WTC11 (cell line): Measurements from ENCODE around the gene SLAMF1. TPM values are rescaled to one million over a fixed set of nuclear protein-coding genes. Genes with fewer than 3 reads are reported as not detected.
A peak's percentile ranks its signal among the peaks of the same experiment; 100 is the strongest.

Experiments
- ATAC-seq: fragments of 200-7000 bp; cut with Tn5 transposase; 2 replicates; pipeline ENCODE4 v1.10.0; 2021; ENCODE audit warnings: mild to moderate bottlenecking, moderate library complexity
- CTCF ChIA-PET: fragments of 300-600 bp; sonication (Branson Sonifier 250); formaldehyde crosslinking; loops from one replicate; lab custom pipeline; 2021; ENCODE audit warnings: antibody characterized with exemption; lab: Charles Lee
- POLR2A ChIA-PET: fragments of 350-600 bp; sonication (Branson Sonifier 250); formaldehyde crosslinking; loops from one replicate; lab custom pipeline; 2021; ENCODE audit warnings: antibody characterized with exemption; lab: Charles Lee
- DNase-seq: peaks from one replicate; pipeline ENCODE4 v3.0.0; 2021; ENCODE audit warnings: low spot score
- H3K27ac Mint-ChIP-seq: 2 replicates; pipeline ENCODE4 v1.8.0; 2021; ENCODE audit warnings: mixed read lengths
- H3K27me3 Mint-ChIP-seq: 2 replicates; pipeline ENCODE4 v1.8.0; 2021; ENCODE audit warnings: low read depth, mild to moderate bottlenecking, moderate library complexity, mixed read lengths
- H3K36me3 Mint-ChIP-seq: 2 replicates; pipeline ENCODE4 v1.8.0; 2021; ENCODE audit warnings: mixed read lengths
- H3K4me1 Mint-ChIP-seq: 2 replicates; pipeline ENCODE4 v1.8.0; 2022; ENCODE audit warnings: mixed read lengths
- H3K4me3 Mint-ChIP-seq: 2 replicates; pipeline ENCODE4 v1.8.0; 2021; ENCODE audit warnings: mild to moderate bottlenecking, moderate library complexity, mixed read lengths
- H3K9me3 Mint-ChIP-seq: 2 replicates; pipeline ENCODE4 v1.8.0; 2021; ENCODE audit warnings: mixed read lengths
- ATF6 ChIP-seq: sonication (generic); formaldehyde crosslinking; IDR thresholded peaks from 2 replicates; pipeline ENCODE4 v1.8.1; 2023; ENCODE audit warnings: mild to moderate bottlenecking, missing genetic modification reagents
- CREM ChIP-seq: sonication (generic); formaldehyde crosslinking; IDR thresholded peaks from 2 replicates; pipeline ENCODE4 v1.8.1; 2022; ENCODE audit warnings: mild to moderate bottlenecking, missing genetic modification reagents, moderate library complexity
- E2F5 ChIP-seq: sonication (generic); formaldehyde crosslinking; IDR thresholded peaks from 2 replicates; pipeline ENCODE4 v1.8.1; 2022; ENCODE audit warnings: mild to moderate bottlenecking, moderate library complexity, missing genetic modification reagents
- FOXK1 ChIP-seq: sonication (generic); formaldehyde crosslinking; IDR thresholded peaks from 2 replicates; pipeline ENCODE4 v1.8.0; 2022; ENCODE audit warnings: mild to moderate bottlenecking, moderate library complexity, missing genetic modification reagents
- KAT7 ChIP-seq: sonication (generic); formaldehyde crosslinking; IDR thresholded peaks from 2 replicates; pipeline ENCODE4 v1.8.1; 2023; ENCODE audit warnings: missing genetic modification reagents, mild to moderate bottlenecking, borderline replicate concordance
- MLX ChIP-seq: sonication (generic); formaldehyde crosslinking; IDR thresholded peaks from 2 replicates; pipeline ENCODE4 v1.8.1; 2023; ENCODE audit warnings: mild to moderate bottlenecking, missing genetic modification reagents, moderate library complexity
- MYBL2 ChIP-seq: sonication (generic); formaldehyde crosslinking; IDR thresholded peaks from 2 replicates; pipeline ENCODE4 v1.8.1; 2023; ENCODE audit warnings: mild to moderate bottlenecking, moderate library complexity, missing genetic modification reagents
- NR1H2 ChIP-seq: sonication (generic); formaldehyde crosslinking; IDR thresholded peaks from 2 replicates; pipeline ENCODE4 v1.9.0; 2021; ENCODE audit warnings: mild to moderate bottlenecking, moderate library complexity, missing genetic modification reagents
- NR2C2 ChIP-seq: sonication (generic); formaldehyde crosslinking; IDR thresholded peaks from 2 replicates; pipeline ENCODE4 v1.8.0; 2022; ENCODE audit warnings: mild to moderate bottlenecking, missing genetic modification reagents
- RORB ChIP-seq: fragments of 250-450 bp; sonication (Bioruptor Pico); IDR thresholded peaks from 2 replicates; pipeline ENCODE4 v1.9.0; 2021; ENCODE audit warnings: mild to moderate bottlenecking
- SOX15 ChIP-seq: fragments of 250-450 bp; sonication (Bioruptor Pico); IDR thresholded peaks from 2 replicates; pipeline ENCODE4 v1.9.0; 2021; ENCODE audit warnings: mild to moderate bottlenecking
- STAT6 ChIP-seq: sonication (generic); formaldehyde crosslinking; conservative IDR thresholded peaks from 2 replicates; pipeline ENCODE4 v1.8.1; 2023; ENCODE audit warnings: mild to moderate bottlenecking, low read depth, missing genetic modification reagents, moderate library complexity
- TCF7 ChIP-seq: sonication (generic); formaldehyde crosslinking; IDR thresholded peaks from 2 replicates; pipeline ENCODE4 v1.8.0; 2022; ENCODE audit warnings: mild to moderate bottlenecking, low read depth, missing genetic modification reagents, moderate library complexity
- TEAD1 ChIP-seq: sonication (generic); formaldehyde crosslinking; IDR thresholded peaks from 2 replicates; pipeline ENCODE4 v1.8.0; 2022; ENCODE audit warnings: mild to moderate bottlenecking, missing genetic modification reagents
- TEAD4 ChIP-seq: sonication (generic); formaldehyde crosslinking; IDR thresholded peaks from 2 replicates; pipeline ENCODE4 v1.8.0; 2022; ENCODE audit warnings: mild to moderate bottlenecking, missing genetic modification reagents
- ZNF219 ChIP-seq: sonication (generic); formaldehyde crosslinking; IDR thresholded peaks from 2 replicates; pipeline ENCODE4 v1.8.0; 2023; ENCODE audit warnings: missing genetic modification reagents, mild to moderate bottlenecking, borderline replicate concordance
- ZNF317 ChIP-seq: sonication (generic); formaldehyde crosslinking; IDR thresholded peaks from 2 replicates; pipeline ENCODE4 v1.8.1; 2023; ENCODE audit warnings: low read depth, mild to moderate bottlenecking, moderate library complexity, missing genetic modification reagents, borderline replicate concordance
- ZNF512 ChIP-seq: sonication (generic); formaldehyde crosslinking; IDR thresholded peaks from 2 replicates; pipeline ENCODE4 v1.8.1; 2022; ENCODE audit warnings: missing genetic modification reagents, borderline replicate concordance
- total RNA-seq: library from RNA; stranded (reverse); gene quantifications from 3 replicates; pipeline ENCODE4 v1.2.3, GENCODE V29; 2021
- TF ChIP-seq, protein P1 (sequence below): sonication (generic); formaldehyde crosslinking; IDR thresholded peaks from 2 replicates; pipeline ENCODE4 v1.8.0; 2022; ENCODE audit warnings: mild to moderate bottlenecking, missing genetic modification reagents

SLAMF1 gene
- total RNA-seq, 1 experiment from 2014 or later, result 0.15 TPM

DNA sequence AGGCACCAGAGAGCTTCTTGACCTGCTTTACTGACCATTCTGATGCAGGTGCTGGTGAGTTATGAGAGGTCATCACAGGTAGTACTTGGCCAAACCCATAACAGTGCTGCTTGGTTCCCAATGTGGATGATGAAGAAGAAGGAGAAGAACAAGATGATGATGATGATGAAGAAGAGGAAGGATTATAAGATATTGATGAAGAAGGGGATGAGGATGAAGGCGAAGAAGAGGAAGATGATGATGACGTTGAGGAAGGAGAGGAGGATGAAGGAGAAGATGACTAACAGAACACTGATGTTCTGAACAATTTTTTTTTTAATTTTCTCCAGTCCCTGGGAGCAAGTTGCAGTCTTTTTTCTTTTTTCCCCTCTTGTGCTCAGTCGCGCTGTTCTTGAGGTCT lies 23.9 kb upstream of the SLAMF1 start:
- no peaks in the 10 kb centered on the region for H3K27me3 Mint-ChIP-seq
- ChIA-PET POLR2A (no interaction called here), CTCF (no interaction called here)
- no peak for DNase-seq
- peaks cover 35% of the 10 kb centered on the region for H3K9me3 Mint-ChIP-seq
- ATAC-seq, result no peak
- H3K4me3 Mint-ChIP-seq, result no peak overlapping the region
- peaks cover 12% of the 10 kb centered on the region for H3K4me1 Mint-ChIP-seq
- peaks cover 38% of the 10 kb centered on the region for H3K36me3 Mint-ChIP-seq
- no peak for TF ChIP-seq STAT6 (CRISPR knock-in tag)
- no peak for TF ChIP-seq SOX15 (CRISPR knock-in tag)
- TF ChIP-seq ZNF512 (CRISPR knock-in tag), result no peak
- no peak for TF ChIP-seq MYBL2 (CRISPR knock-in tag)
- no peak for TF ChIP-seq TCF7 (CRISPR knock-in tag)
- TF ChIP-seq NR2C2 (CRISPR knock-in tag), result no peak
- TF ChIP-seq RORB (CRISPR knock-in tag), result no peak
- TF ChIP-seq, protein P1, sequence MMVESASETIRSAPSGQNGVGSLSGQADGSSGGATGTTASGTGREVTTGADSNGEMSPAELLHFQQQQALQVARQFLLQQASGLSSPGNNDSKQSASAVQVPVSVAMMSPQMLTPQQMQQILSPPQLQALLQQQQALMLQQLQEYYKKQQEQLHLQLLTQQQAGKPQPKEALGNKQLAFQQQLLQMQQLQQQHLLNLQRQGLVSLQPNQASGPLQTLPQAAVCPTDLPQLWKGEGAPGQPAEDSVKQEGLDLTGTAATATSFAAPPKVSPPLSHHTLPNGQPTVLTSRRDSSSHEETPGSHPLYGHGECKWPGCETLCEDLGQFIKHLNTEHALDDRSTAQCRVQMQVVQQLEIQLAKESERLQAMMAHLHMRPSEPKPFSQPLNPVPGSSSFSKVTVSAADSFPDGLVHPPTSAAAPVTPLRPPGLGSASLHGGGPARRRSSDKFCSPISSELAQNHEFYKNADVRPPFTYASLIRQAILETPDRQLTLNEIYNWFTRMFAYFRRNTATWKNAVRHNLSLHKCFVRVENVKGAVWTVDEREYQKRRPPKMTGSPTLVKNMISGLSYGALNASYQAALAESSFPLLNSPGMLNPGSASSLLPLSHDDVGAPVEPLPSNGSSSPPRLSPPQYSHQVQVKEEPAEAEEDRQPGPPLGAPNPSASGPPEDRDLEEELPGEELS (CRISPR knock-in tag), result no peak
- TF ChIP-seq TEAD1, result no peak
- no peak for TF ChIP-seq CREM (CRISPR knock-in tag)
- no peak for TF ChIP-seq NR1H2
- no peak for TF ChIP-seq ATF6 (CRISPR knock-in tag)
- TF ChIP-seq TEAD4 (CRISPR knock-in tag), result no peak
- H3K27ac Mint-ChIP-seq, result peak overlapping the region; percentile 91

GRCh38 chr1:160669802-160670201 lies 23.0 kb upstream of the SLAMF1 start:
- no peaks in the 10 kb centered on the region for H3K27me3 Mint-ChIP-seq
- ATAC-seq (no peak), DNase-seq (no peak)
- no peak overlapping the region for H3K27ac Mint-ChIP-seq
- TF ChIP-seq MLX (no peak), E2F5 (CRISPR knock-in tag) (no peak), RORB (CRISPR knock-in tag) (no peak), TCF7 (CRISPR knock-in tag) (no peak), FOXK1 (no peak), ZNF317 (CRISPR knock-in tag) (no peak), KAT7 (CRISPR knock-in tag) (no peak), ZNF219 (CRISPR knock-in tag) (no peak)
- TF ChIP-seq, all 79 proteins: peak for 0
- POLR2A ChIA-PET, result no interaction called here
- no peak overlapping the region for H3K4me3 Mint-ChIP-seq
- H3K36me3 Mint-ChIP-seq, result peaks cover 38% of the 10 kb centered on the region
- H3K4me1 Mint-ChIP-seq, result peaks cover 21% of the 10 kb centered on the region
- CTCF ChIA-PET, result no interaction called here
- H3K9me3 Mint-ChIP-seq, result peaks cover 38% of the 10 kb centered on the region
